Measurements from ENCODE around the gene BLACAT1.

DNA sequence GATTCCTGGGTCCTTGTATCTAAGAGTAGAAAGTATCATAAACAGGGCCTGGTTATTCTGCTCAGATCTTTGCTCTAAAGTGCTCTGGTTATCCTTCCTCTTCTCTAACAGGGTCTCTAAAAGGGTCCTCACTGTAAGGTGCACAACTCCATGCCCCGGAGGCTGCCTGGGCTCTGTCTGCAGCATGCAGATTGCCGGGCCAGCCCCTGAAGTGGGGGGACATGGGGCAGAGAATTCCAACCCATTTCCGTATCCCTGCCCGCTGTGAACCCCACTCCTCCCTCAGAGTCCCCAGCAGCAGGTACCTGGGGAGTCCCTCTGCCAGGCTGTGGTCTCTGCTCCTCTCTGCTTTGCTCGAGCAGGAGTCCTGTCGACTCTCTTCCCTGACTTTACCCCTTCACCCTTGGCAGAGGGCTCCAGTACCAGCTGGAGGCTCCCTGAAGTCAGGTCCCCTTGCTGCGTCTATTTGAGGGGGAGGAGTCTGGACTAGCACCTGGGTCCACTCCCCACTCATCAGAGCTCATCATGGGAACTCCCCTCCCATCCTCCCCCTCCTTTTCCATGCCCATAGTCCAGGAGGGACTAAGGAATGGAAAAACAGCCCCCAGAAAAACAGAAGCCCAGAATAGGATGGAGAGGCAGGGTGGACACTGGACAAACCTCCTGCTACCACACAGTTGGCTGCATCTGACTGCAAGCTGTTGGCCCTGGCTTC is 12.1 kb downstream of the BLACAT1 start:
- TF ChIP-seq, protein P1, sequence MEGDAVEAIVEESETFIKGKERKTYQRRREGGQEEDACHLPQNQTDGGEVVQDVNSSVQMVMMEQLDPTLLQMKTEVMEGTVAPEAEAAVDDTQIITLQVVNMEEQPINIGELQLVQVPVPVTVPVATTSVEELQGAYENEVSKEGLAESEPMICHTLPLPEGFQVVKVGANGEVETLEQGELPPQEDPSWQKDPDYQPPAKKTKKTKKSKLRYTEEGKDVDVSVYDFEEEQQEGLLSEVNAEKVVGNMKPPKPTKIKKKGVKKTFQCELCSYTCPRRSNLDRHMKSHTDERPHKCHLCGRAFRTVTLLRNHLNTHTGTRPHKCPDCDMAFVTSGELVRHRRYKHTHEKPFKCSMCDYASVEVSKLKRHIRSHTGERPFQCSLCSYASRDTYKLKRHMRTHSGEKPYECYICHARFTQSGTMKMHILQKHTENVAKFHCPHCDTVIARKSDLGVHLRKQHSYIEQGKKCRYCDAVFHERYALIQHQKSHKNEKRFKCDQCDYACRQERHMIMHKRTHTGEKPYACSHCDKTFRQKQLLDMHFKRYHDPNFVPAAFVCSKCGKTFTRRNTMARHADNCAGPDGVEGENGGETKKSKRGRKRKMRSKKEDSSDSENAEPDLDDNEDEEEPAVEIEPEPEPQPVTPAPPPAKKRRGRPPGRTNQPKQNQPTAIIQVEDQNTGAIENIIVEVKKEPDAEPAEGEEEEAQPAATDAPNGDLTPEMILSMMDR (IDR thresholded peaks at IDR 0.05), result no peak
- no peak for TF ChIP-seq POLR2A (IDR thresholded peaks at IDR 0.05)
